ENCODE data around the gene ERBIN.
"Not testable (repeated sequence)": the region's sequence is repeated elsewhere in the genome, so short reads cannot be mapped to it uniquely, and the experiment has no call there.

Gene ERBIN

DNA sequence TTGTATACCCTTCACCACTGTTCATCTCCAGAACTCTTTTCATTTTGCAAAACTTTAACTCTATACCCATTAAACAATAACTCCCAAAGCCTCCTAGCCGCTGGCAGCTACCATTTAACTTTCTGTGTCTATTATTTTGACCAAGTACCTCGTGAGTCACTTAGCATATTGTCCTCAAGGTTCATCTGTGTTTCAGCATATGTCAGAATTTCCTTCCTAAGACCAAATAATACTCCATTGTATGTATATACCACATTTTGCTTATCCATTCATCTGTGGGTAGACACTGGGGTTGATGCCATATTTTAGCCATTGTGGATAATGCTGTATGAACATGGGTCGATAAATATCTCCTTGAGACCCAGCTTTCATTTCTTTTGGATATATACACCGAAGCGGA, 17.4 kb downstream of the ERBIN start:
- no peak for TF ChIP-seq Cebpa-rat (IDR thresholded peaks at IDR 0.05)
- Histone ChIP-seq H4K20me1 (peaks cover 0 to 84% (median 25%) of the 10 kb centered on the region in 11 experiments; a peak in 12 of 22 replicates), H3K36me3 (peaks cover 51 to 84% (median 78%) of the 10 kb centered on the region in 11 experiments)

DNA sequence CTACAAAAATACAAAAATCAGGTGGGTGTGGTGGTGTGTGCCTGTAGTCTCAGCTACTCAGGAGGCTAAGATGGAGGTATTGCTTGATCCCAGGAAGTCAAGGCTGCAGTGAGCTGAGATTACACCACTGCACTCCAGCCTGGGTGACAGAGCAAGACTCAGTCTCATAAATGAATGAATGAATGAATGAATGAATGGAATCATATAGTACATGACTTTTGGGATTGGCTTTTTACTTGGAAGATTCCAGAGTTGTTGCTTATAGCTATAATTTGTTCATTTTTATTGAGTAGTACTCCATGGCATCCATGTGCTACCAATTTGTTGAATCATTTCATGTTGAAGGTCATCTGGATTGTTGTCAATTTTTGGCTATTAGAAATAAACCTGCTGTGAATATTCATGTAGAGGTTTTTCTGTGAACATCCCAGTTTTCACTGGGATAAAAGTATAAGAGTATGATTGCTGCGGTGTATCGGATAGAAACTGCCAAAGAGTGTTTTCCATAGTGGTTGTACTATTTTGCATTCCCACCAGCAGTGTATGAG, 19.9 kb downstream of the ERBIN start:
- H3K9me3 ChIP-seq (replicated peaks in 1 of 11), result peaks cover 0 to 96% (median 92%) of the 10 kb centered on the region in 11 experiments; a peak in 19 of 22 replicates
- no peaks in the 10 kb centered on the region for H3K27me3 ChIP-seq
- no peak overlapping the region for H3K4me3 ChIP-seq
- no peak overlapping the region for H3K9ac ChIP-seq
- TF ChIP-seq Cebpa-rat (IDR thresholded peaks at IDR 0.05), result no peak
- peaks cover 55 to 100% (median 90%) of the 10 kb centered on the region in 11 experiments for H3K36me3 ChIP-seq
- H3K4me2 ChIP-seq, result no peak overlapping the region
- no peak overlapping the region for H3K27ac ChIP-seq
- peaks cover 0 to 100% (median 36%) of the 10 kb centered on the region in 11 experiments; a peak in 12 of 22 replicates for H4K20me1 ChIP-seq
- peaks cover 0 to 17% (median 0%) of the 10 kb centered on the region in 10 experiments; a peak in 4 of 20 replicates for H3K4me1 ChIP-seq

More for the DNA sequence above, 17.4 kb downstream of the ERBIN start:
- Histone ChIP-seq H3K9ac (no peak overlapping the region), H3K27ac (no peak overlapping the region), H3K27me3 (no peaks in the 10 kb centered on the region), H3K4me1 (0 out of 20 replicates have a peak, but pooled peaks cover 0 to 6% (median 0%) of the 10 kb centered on the region in 10 experiments), H3K4me3 (no peak overlapping the region), H3K9me3 (replicated peaks in 1 of 11) (peaks cover 8 to 83% (median 78%) of the 10 kb centered on the region in 11 experiments), H3K4me2 (no peak overlapping the region)

DNA sequence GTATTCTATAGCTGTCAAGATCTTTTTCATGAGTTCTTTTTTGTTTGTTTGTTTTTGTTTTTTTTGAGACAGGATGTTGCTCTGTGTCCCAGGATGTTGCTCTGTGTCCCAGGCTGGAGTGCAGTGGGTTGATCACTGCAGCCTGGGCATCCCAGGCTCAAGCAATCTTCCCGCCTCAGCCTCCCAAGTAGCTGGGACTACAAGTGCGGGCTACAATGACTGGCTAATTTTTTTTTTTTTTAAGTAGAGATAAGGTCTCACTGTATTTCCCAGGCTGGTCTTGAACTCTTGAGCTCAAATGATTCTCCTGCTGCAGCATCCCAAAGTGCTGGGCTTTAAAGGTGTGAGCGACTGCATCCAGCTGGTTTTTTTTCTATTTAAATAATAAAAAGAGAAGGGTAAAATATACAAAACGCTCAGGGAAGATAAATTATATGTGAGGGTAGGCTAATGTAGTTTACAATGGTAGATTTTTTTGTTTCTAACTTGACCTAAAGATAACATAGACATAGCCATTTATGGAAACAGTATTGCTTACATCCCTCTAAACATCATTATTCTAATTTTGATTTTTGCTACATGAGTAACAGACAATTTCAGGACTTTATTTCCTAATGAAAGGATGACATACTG, 21.9 kb downstream of the ERBIN start:
- Histone ChIP-seq H3K4me3 (no peak overlapping the region), H4K20me1 (peaks cover 0 to 100% (median 21%) of the 10 kb centered on the region in 11 experiments; a peak in 12 of 22 replicates), H3K4me2 (no peak overlapping the region), H3K27me3 (no peaks in the 10 kb centered on the region), H3K9me3 (replicated peaks in 1 of 11) (peaks cover 0 to 96% (median 92%) of the 10 kb centered on the region in 11 experiments; a peak in 20 of 22 replicates), H3K36me3 (peaks cover 64 to 100% (median 89%) of the 10 kb centered on the region in 11 experiments), H3K4me1 (peaks cover 0 to 13% (median 0%) of the 10 kb centered on the region in 10 experiments; a peak in 4 of 20 replicates), H3K9ac (no peak overlapping the region), H3K27ac (no peak overlapping the region)
- TF ChIP-seq Cebpa-rat (IDR thresholded peaks at IDR 0.05), result no peak

DNA sequence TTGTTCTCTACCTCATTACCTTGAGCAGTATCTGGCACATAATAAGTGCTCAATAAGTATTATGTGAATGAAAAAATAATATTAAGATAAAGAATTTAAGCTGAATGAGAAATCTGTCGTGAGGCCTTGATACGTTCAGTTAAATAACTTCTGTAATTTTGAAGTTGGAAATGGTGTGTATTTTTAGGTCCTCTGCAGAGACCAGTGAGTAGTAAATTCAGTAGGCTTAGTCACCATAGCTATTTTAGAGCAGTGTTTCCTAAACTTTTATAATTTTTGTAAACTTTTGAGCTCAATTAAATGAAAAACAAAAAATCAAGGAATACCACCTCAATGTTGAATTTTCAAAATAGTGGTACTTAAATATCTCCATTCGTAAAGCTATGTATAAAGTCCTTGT, 25.0 kb downstream of the ERBIN start:
- Histone ChIP-seq H3K4me2 (no peak overlapping the region), H3K4me1 (peaks cover 0 to 13% (median 0%) of the 10 kb centered on the region in 10 experiments; a peak in 4 of 20 replicates), H3K27me3 (no peaks in the 10 kb centered on the region), H3K27ac (no peak overlapping the region), H3K4me3 (no peak overlapping the region), H3K9me3 (replicated peaks in 1 of 11) (peaks cover 3 to 99% (median 95%) of the 10 kb centered on the region in 11 experiments; a peak in 20 of 22 replicates), H3K9ac (no peak overlapping the region), H3K36me3 (peaks cover 53 to 98% (median 89%) of the 10 kb centered on the region in 11 experiments; a peak in 21 of 22 replicates), H4K20me1 (peaks cover 0 to 100% (median 18%) of the 10 kb centered on the region in 11 experiments; a peak in 12 of 22 replicates)
- TF ChIP-seq Cebpa-rat (IDR thresholded peaks at IDR 0.05), result no peak

DNA sequence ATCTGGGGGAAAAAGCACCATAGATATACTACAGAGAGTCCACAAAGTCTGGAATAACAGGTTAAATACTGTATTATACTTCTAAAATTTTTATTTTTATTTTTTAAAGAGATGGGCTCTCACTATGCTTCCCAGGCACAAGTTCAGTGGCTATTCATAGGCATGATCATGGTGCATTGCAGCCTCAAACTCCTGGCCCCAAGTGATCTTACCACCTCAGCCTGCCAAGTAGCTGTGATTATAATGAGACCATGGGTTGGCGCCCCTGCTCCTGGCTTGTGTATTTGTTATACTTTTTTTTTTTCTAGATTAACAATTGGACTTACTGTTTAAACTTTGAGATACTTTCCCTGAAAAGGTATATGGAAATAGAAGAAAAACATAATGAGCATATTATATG, 25.9 kb downstream of the ERBIN start:
- no peak overlapping the region for H3K27ac ChIP-seq
- H4K20me1 ChIP-seq, result peaks cover 0 to 98% (median 19%) of the 10 kb centered on the region in 11 experiments; a peak in 12 of 22 replicates
- no peak for TF ChIP-seq Cebpa-rat (IDR thresholded peaks at IDR 0.05)
- no peaks in the 10 kb centered on the region for H3K27me3 ChIP-seq
- H3K9ac ChIP-seq, result no peak overlapping the region
- peaks cover 0 to 13% (median 0%) of the 10 kb centered on the region in 10 experiments; a peak in 4 of 20 replicates for H3K4me1 ChIP-seq
- H3K4me2 ChIP-seq, result no peak overlapping the region
- H3K36me3 ChIP-seq, result peaks cover 57 to 98% (median 88%) of the 10 kb centered on the region in 11 experiments; a peak in 21 of 22 replicates
- H3K4me3 ChIP-seq, result no peak overlapping the region
- peaks cover 8 to 100% (median 97%) of the 10 kb centered on the region in 11 experiments; a peak in 21 of 22 replicates for H3K9me3 ChIP-seq (replicated peaks in 1 of 11)

DNA sequence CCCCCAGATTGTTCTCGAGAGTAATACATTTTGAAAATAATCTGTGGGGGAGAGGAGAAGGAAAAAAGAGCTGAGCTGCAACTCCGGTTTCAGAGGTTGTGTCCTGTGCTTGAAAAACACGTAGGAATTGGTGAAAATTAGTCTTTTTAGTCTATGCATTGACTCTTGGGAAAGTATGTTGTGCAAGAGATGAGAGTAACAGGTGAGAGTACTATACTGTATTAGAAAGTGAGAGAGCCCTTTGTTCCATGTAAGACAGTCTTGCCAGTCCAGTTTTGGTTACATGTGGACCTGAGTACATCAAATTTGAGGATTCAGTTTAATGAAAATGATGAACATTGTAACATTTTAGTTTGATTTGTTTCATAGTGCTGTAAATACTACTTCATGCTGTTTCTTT, 27.8 kb downstream of the ERBIN start:
- peaks cover 54 to 92% (median 82%) of the 10 kb centered on the region in 11 experiments for H3K36me3 ChIP-seq
- no peak overlapping the region for H3K4me3 ChIP-seq
- no peak overlapping the region for H3K9ac ChIP-seq
- H4K20me1 ChIP-seq, result peaks cover 0 to 94% (median 11%) of the 10 kb centered on the region in 11 experiments; a peak in 13 of 22 replicates
- H3K4me1 ChIP-seq, result peaks cover 0 to 13% (median 0%) of the 10 kb centered on the region in 10 experiments; a peak in 4 of 20 replicates
- no peak for TF ChIP-seq Cebpa-rat (IDR thresholded peaks at IDR 0.05)
- no peak overlapping the region for H3K27ac ChIP-seq
- peaks cover 15 to 99% (median 96%) of the 10 kb centered on the region in 11 experiments for H3K9me3 ChIP-seq (replicated peaks in 1 of 11)
- H3K4me2 ChIP-seq, result no peak overlapping the region
- H3K27me3 ChIP-seq, result no peaks in the 10 kb centered on the region

DNA sequence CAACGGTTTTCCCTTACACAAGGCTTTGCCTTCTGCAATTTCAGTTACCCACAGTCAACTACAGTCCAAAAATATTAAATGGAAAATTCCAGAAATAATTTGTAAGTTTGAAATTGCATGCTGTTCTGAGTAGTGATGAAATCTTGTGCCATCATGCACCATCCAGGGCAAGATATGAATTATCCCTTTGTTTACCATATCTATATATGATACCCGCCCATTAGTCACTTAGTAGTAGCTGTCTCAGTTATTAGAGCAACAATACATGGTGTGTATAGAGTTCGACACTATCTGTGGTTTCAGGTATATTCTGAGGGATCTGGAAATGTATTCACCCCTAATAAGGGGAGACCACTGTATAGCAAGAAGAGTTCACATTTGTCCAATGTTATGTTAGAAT, 29.4 kb downstream of the ERBIN start:
- no peak overlapping the region for H3K27ac ChIP-seq
- H3K4me1 ChIP-seq, result peaks cover 0 to 15% (median 0%) of the 10 kb centered on the region in 10 experiments; a peak in 4 of 20 replicates
- H3K4me3 ChIP-seq, result no peak overlapping the region; a peak in 1 of 20 replicates
- H3K9me3 ChIP-seq (replicated peaks in 1 of 11), result peaks cover 15 to 97% (median 82%) of the 10 kb centered on the region in 11 experiments
- no peak overlapping the region for H3K4me2 ChIP-seq
- peaks cover 53 to 92% (median 80%) of the 10 kb centered on the region in 11 experiments for H3K36me3 ChIP-seq
- H3K9ac ChIP-seq, result no peak overlapping the region
- TF ChIP-seq Cebpa-rat (IDR thresholded peaks at IDR 0.05), result no peak
- H3K27me3 ChIP-seq, result no peaks in the 10 kb centered on the region
- H4K20me1 ChIP-seq, result peaks cover 5 to 94% (median 13%) of the 10 kb centered on the region in 11 experiments; a peak in 13 of 22 replicates

DNA sequence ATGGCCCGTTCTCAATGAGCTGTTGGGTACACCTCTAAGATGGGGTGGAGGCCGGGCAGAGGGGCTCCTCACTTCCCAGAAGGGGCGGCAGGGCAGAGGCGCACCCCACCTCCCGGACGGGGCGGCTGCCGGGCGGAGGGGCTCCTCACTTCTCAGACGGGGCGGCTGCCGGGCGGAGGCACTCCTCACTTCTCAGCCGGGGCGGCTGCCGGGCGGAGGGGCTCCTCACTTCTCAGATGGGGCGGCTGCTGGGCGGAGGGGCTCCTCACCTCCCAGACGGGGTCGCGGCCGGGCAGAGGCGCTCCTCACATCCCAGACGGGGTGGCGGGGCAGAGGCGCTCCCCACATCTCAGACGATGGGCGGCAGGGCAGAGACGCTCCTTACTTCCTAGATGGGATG, 31.3 kb downstream of the ERBIN start:
- peaks cover 15 to 87% (median 63%) of the 10 kb centered on the region in 11 experiments for H3K9me3 ChIP-seq (replicated peaks in 1 of 11)
- H3K27me3 ChIP-seq, H3K27ac ChIP-seq, H3K9ac ChIP-seq, H3K4me3 ChIP-seq, H3K4me2 ChIP-seq: not testable (repeated sequence)
- H4K20me1 ChIP-seq, result peaks cover 5 to 94% (median 28%) of the 10 kb centered on the region in 11 experiments; a peak in 15 of 22 replicates
- H3K36me3 ChIP-seq, result peaks cover 42 to 73% (median 63%) of the 10 kb centered on the region in 11 experiments
- peaks cover 0 to 24% (median 0%) of the 10 kb centered on the region in 10 experiments; a peak in 5 of 20 replicates for H3K4me1 ChIP-seq

DNA sequence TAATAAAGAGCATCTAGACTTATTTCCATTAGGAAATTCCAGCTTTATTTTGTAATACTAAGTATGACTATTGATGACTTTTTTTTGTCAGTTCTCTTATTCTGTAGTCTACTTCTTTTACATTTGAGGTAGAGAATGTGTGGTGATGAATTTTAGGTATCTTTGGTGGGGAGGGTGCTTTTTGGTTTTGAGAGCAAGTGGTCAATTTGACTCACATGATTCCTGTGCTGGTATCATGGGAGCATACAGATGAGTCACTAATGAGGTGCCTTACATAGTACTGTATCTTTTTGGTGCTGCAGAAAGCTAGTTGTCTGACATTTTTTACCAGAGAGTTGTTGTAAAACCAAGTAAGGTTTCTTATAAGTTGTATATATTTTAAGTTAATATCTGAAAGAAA, 35.3 kb downstream of the ERBIN start:
- Histone ChIP-seq H3K27me3 (no peaks in the 10 kb centered on the region), H3K4me1 (peaks cover 0 to 28% (median 0%) of the 10 kb centered on the region in 10 experiments; a peak in 5 of 20 replicates), H3K9ac (no peak overlapping the region), H3K36me3 (peaks cover 27 to 68% (median 56%) of the 10 kb centered on the region in 11 experiments), H3K27ac (no peak overlapping the region), H3K4me2 (peak overlapping the region in 2 of 11 experiments; percentile 31 to 36; a peak in 3 of 22 replicates), H3K9me3 (replicated peaks in 1 of 11) (peaks cover 9 to 84% (median 53%) of the 10 kb centered on the region in 11 experiments), H4K20me1 (peaks cover 9 to 94% (median 36%) of the 10 kb centered on the region in 11 experiments; a peak in 16 of 22 replicates), H3K4me3 (no peak overlapping the region)
- TF ChIP-seq Cebpa-rat (IDR thresholded peaks at IDR 0.05), result no peak
